Measurements from ENCODE around the gene MAPK14. TPM values are rescaled to one million over a fixed set of nuclear protein-coding genes. Genes with fewer than 3 reads are reported as not detected.

MAPK14 gene
- total and polyA plus RNA-seq, 10 of the 15 experiments (the other 5 are each of a cell fraction or from before 2014, with no cell fraction given), result 12.5 to 59.5 (median 43.0) TPM

DNA sequence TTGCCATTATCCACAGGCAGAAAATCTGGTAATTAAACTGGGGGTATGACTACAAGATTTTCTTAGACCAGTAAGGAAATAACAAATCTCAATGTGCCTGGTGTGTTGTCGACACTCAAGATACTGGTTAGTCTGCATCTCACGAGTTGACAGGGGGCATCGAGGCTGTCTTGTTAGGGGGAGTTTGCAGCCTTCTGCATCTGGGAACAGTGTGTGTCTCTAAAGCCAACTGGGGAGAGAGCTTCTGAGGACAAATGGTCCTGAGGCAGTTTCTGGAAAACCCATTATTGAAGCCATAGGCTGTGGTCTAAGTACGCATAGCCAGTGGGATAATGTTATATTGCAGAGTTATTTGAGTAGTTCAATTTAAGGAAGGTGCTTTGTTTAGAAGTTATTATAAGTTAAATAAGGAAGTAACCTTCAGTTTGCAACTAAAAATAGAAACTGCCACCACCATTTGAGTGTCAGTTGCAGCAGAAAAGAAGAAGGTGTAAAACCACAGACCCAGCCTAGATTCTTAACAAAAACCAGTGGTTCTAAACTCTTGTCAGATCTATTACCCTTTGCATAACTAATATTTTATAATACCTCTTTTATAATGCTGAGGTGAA lies 87.3 kb downstream of the MAPK14 start (continued):
- TF ChIP-seq TBL1XR1 (IDR thresholded peaks at IDR 0.05; ENCODE audit: low read depth, low read length), result peak; percentile 73
- peak; percentile 82 for TF ChIP-seq NFIC (IDR thresholded peaks at IDR 0.05; ENCODE audit: low read depth, low read length)
- TF ChIP-seq MXI1 (IDR thresholded peaks at IDR 0.05; ENCODE audit: low read depth, low read length), result peak; percentile 36; the same call in 1 of the 2 replicates
- 0 out of 2 replicates have a peak, but pooled peaks have one; percentile 69 for TF ChIP-seq MTA3 (IDR thresholded peaks at IDR 0.05; ENCODE audit: borderline replicate concordance, low read length)
- TF ChIP-seq, protein P1, sequence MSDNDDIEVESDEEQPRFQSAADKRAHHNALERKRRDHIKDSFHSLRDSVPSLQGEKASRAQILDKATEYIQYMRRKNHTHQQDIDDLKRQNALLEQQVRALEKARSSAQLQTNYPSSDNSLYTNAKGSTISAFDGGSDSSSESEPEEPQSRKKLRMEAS (IDR thresholded peaks at IDR 0.05; ENCODE audit: low read depth, low read length), result no peak
- peak; percentile 98 for TF ChIP-seq MEF2B (IDR thresholded peaks at IDR 0.05; ENCODE audit: partially characterized antibody, poor library complexity, severe bottlenecking)
- TF ChIP-seq EP300 (IDR thresholded peaks at IDR 0.05; ENCODE audit: borderline replicate concordance in 1 of 2, control insufficient read depth in 1 of 2, low read depth in 2 of 2, low read length in 2 of 2), result peak; percentile 62 to 77; a peak in 3 of 4 replicates
- TF ChIP-seq, protein P2, sequence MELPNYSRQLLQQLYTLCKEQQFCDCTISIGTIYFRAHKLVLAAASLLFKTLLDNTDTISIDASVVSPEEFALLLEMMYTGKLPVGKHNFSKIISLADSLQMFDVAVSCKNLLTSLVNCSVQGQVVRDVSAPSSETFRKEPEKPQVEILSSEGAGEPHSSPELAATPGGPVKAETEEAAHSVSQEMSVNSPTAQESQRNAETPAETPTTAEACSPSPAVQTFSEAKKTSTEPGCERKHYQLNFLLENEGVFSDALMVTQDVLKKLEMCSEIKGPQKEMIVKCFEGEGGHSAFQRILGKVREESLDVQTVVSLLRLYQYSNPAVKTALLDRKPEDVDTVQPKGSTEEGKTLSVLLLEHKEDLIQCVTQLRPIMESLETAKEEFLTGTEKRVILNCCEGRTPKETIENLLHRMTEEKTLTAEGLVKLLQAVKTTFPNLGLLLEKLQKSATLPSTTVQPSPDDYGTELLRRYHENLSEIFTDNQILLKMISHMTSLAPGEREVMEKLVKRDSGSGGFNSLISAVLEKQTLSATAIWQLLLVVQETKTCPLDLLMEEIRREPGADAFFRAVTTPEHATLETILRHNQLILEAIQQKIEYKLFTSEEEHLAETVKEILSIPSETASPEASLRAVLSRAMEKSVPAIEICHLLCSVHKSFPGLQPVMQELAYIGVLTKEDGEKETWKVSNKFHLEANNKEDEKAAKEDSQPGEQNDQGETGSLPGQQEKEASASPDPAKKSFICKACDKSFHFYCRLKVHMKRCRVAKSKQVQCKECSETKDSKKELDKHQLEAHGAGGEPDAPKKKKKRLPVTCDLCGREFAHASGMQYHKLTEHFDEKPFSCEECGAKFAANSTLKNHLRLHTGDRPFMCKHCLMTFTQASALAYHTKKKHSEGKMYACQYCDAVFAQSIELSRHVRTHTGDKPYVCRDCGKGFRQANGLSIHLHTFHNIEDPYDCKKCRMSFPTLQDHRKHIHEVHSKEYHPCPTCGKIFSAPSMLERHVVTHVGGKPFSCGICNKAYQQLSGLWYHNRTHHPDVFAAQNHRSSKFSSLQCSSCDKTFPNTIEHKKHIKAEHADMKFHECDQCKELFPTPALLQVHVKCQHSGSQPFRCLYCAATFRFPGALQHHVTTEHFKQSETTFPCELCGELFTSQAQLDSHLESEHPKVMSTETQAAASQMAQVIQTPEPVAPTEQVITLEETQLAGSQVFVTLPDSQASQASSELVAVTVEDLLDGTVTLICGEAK (IDR thresholded peaks at IDR 0.05; ENCODE audit: borderline replicate concordance), result no peak
- TF ChIP-seq FOXM1 (IDR thresholded peaks at IDR 0.05; ENCODE audit: low read depth, low read length), result peak; percentile 37; the same call in 1 of the 2 replicates
- TF ChIP-seq, protein P3, sequence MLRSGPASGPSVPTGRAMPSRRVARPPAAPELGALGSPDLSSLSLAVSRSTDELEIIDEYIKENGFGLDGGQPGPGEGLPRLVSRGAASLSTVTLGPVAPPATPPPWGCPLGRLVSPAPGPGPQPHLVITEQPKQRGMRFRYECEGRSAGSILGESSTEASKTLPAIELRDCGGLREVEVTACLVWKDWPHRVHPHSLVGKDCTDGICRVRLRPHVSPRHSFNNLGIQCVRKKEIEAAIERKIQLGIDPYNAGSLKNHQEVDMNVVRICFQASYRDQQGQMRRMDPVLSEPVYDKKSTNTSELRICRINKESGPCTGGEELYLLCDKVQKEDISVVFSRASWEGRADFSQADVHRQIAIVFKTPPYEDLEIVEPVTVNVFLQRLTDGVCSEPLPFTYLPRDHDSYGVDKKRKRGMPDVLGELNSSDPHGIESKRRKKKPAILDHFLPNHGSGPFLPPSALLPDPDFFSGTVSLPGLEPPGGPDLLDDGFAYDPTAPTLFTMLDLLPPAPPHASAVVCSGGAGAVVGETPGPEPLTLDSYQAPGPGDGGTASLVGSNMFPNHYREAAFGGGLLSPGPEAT (IDR thresholded peaks at IDR 0.05; ENCODE audit: low read depth), result peak; percentile 92
- peak; percentile 22; the same call in 1 of the 2 replicates for TF ChIP-seq JUNB (IDR thresholded peaks at IDR 0.05)
- TF ChIP-seq, protein P4, sequence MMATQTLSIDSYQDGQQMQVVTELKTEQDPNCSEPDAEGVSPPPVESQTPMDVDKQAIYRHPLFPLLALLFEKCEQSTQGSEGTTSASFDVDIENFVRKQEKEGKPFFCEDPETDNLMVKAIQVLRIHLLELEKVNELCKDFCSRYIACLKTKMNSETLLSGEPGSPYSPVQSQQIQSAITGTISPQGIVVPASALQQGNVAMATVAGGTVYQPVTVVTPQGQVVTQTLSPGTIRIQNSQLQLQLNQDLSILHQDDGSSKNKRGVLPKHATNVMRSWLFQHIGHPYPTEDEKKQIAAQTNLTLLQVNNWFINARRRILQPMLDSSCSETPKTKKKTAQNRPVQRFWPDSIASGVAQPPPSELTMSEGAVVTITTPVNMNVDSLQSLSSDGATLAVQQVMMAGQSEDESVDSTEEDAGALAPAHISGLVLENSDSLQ (IDR thresholded peaks at IDR 0.05), result peak; percentile 82
- TF ChIP-seq, protein P5, sequence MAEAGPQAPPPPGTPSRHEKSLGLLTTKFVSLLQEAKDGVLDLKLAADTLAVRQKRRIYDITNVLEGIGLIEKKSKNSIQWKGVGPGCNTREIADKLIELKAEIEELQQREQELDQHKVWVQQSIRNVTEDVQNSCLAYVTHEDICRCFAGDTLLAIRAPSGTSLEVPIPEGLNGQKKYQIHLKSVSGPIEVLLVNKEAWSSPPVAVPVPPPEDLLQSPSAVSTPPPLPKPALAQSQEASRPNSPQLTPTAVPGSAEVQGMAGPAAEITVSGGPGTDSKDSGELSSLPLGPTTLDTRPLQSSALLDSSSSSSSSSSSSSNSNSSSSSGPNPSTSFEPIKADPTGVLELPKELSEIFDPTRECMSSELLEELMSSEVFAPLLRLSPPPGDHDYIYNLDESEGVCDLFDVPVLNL (IDR thresholded peaks at IDR 0.05; ENCODE audit: low read depth, low read length), result no peak
- 0 out of 2 replicates have a peak, but pooled peaks have one; percentile 87 for TF ChIP-seq DPF2 (IDR thresholded peaks at IDR 0.05)
- no peak for TF ChIP-seq SMC3 (IDR thresholded peaks at IDR 0.05; ENCODE audit: borderline replicate concordance, low read length)
- TF ChIP-seq, protein P6, sequence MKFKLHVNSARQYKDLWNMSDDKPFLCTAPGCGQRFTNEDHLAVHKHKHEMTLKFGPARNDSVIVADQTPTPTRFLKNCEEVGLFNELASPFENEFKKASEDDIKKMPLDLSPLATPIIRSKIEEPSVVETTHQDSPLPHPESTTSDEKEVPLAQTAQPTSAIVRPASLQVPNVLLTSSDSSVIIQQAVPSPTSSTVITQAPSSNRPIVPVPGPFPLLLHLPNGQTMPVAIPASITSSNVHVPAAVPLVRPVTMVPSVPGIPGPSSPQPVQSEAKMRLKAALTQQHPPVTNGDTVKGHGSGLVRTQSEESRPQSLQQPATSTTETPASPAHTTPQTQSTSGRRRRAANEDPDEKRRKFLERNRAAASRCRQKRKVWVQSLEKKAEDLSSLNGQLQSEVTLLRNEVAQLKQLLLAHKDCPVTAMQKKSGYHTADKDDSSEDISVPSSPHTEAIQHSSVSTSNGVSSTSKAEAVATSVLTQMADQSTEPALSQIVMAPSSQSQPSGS (IDR thresholded peaks at IDR 0.05; ENCODE audit: low read length), result peak; percentile 65
- TF ChIP-seq NR2F1 (conservative IDR thresholded peaks at IDR 0.05), result 0 out of 2 replicates have a peak, but pooled peaks have one; percentile 25
- TF ChIP-seq, protein P7, sequence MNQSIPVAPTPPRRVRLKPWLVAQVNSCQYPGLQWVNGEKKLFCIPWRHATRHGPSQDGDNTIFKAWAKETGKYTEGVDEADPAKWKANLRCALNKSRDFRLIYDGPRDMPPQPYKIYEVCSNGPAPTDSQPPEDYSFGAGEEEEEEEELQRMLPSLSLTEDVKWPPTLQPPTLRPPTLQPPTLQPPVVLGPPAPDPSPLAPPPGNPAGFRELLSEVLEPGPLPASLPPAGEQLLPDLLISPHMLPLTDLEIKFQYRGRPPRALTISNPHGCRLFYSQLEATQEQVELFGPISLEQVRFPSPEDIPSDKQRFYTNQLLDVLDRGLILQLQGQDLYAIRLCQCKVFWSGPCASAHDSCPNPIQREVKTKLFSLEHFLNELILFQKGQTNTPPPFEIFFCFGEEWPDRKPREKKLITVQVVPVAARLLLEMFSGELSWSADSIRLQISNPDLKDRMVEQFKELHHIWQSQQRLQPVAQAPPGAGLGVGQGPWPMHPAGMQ (IDR thresholded peaks at IDR 0.05; ENCODE audit: borderline replicate concordance), result no peak
